ENCODE results near the gene STK40.

The STK40 gene

GRCh38 chr1:36369061-36369861, 16.5 kb downstream of the STK40 start:
- peak; percentile 80 for DNase-seq (ENCODE audit: low spot score)

GRCh38 chr1:36367798-36368197, 17.9 kb downstream of the STK40 start:
- DNase-seq (ENCODE audit: low spot score), result no peak

DNA sequence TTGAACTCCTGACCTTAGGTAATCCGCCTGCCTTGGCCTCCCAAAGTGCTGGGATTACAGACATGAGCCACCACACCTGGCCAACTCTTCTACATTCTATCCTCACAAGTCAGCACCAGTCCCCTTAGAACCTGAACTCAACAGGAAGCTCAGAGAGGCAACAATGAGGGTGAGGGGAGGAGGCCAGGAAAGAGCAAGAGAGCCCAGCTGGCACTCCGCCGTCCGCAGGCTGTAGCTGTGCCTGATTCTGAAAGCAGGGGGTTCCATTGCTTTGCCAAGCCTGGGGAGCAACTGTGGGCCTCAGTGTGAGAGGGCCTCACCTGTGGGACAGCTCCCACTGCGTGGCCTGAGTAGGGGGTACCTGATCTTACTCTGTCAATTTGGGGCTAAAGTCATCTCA, 18.7 kb downstream of the STK40 start:
- DNase-seq (ENCODE audit: low spot score), result no peak

- DNase-seq (ENCODE audit: low spot score), result no peak
These were observed 19.5 kb downstream of the STK40 start for GRCh38 chr1:36366091-36366661.

DNA sequence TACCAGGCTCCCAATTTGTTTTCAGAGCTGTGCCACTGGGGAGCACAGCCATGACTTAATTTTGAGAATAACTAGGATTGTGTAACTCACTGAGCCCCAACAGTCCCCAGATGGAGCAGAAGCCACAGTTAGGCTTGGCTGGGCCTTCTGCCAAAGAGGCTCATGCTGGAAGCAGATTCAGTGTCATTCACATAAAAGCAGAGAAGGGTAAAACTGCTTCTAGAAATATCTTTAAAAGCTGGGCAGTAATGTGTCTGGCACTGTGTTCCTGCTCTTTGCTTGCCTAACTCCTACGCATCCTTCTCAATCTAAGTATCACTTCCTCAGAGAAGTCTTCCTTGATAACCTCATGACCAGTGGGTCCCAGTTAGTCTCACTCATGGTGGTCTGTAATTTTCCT, 20.3 kb downstream of the STK40 start:
- DNase-seq (ENCODE audit: low spot score), result no peak

DNA sequence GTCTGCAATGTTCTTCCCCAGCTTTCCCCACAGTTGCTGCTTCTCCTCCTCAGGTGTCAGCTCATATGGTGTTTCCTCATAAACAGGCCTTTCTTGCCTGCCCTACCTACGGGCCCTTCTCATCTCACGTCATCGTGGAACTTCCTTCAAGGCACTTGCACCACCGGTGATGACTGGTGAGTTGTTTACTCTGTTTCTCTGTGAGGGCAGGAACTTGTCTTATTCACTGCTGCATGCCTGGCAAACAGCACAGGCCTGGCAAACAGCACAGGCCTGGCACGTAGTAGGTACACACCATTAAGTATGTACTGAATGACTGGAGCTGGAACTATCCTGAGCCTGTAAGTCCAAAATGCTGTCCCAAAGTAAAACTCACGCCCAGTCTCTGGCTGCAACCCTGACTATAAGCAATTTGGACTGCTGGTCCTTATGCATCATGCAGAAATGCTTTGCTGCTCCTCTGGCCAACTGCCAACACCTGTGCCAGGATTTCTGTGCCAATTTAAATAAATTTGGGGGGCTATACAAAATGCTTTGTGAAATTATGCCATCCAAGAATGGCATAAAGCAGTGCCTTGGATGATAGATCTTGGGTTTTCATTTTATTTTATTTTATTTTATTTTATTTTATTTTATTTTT, 25.7 kb downstream of the STK40 start:
- DNase-seq (ENCODE audit: low spot score), result no peak

GRCh38 chr1:36359383-36359782, 26.3 kb downstream of the STK40 start:
- DNase-seq (ENCODE audit: low spot score), result no peak

DNA sequence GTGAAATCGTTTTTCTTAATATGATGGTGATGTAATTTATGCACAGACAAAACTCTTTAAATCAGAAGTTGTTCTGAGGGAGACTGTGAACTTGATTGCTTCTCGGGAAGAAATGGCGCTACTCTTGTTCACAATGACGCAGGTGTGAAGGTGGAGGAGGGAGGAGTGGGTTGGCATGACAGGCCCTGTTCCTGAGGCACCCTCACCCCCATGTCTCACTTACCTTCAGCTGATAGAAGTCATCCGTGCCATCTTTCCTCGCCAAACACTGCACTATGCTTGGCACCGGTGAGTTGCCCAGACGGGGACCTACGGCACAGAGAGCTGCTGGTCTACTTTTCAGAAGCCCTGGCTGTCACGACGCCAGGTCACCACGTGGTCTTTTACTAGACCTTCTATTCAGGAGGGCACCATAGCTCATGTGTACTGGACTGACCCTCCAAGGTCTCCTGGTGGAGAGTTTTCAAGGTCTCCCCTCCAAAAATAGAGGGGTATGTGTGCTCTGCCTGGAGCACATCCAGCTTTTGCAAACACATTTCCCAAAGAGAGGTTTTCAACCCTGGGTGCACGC, 27.1 kb downstream of the STK40 start:
- no peak for DNase-seq (ENCODE audit: low spot score)

DNA sequence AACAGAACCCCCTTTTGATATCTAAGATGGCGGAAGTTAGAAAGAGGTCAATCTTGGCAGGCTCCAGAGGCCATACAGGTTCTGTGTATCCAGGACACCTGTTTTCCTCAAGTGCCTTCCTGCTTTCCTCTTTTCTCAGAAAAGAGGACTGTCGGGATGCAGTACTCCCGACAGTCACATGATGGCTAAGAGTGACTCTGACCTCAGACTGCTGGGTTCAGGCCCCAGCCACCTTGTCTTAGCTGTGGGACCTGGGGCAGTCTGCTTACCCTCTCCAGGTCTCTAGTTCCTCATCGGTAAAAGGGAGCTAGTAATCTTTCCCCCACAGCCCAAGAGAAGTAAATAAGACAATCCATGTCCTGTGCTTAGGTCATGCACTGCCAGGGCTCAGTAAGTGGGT, 29.9 kb downstream of the STK40 start:
- DNase-seq (ENCODE audit: low spot score), result no peak

- no peak for DNase-seq (ENCODE audit: low spot score)
These were observed 31.2 kb downstream of the STK40 start for GRCh38 chr1:36354486-36354885.

DNA sequence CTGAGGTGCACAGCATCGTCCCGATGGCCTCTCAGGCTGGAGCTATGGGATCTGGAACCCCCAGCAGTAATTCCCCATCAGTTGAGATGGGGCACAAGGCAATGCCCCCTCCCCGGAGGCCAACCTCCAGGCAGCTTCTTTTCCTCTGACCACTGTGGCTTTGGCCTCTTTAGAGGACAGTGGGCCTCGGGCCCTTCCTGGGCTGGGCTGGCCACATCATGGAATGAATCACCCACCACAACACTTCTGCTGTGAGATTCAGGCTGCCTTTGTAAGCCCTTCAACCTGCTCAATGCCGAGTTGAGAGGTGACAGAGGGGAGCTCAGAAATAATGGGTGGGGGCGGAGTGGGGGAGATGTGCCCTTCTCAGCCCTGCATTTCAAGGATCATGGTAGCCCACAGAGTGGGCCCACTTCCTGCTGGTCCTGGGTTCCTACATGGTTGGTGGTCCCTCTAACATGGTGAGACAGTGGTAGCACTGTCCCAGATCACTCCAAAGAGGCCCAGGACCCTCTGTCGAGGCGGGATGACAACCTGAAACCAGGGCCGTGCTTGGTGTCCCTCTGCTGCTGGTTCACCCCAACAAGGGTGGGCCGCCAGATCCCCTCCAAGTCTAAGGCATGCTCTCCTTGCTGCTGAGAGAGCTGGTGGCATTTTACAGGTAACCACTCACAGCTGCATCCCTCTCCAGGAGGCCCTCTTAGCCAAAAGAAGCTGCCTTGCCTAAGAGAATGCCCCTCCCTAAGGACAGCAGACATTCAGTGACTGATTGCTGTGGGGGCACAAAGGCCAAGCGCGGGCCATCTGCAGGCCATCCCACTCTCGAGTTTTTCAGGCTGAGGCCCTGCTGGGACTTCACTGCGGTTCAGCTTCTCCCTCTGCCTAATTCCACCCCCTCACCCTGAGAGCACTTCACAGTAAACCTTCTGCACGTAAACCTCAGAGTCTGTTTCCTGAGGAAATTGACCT, 32.5 kb downstream of the STK40 start:
- DNase-seq (ENCODE audit: low spot score), result no peak

DNA sequence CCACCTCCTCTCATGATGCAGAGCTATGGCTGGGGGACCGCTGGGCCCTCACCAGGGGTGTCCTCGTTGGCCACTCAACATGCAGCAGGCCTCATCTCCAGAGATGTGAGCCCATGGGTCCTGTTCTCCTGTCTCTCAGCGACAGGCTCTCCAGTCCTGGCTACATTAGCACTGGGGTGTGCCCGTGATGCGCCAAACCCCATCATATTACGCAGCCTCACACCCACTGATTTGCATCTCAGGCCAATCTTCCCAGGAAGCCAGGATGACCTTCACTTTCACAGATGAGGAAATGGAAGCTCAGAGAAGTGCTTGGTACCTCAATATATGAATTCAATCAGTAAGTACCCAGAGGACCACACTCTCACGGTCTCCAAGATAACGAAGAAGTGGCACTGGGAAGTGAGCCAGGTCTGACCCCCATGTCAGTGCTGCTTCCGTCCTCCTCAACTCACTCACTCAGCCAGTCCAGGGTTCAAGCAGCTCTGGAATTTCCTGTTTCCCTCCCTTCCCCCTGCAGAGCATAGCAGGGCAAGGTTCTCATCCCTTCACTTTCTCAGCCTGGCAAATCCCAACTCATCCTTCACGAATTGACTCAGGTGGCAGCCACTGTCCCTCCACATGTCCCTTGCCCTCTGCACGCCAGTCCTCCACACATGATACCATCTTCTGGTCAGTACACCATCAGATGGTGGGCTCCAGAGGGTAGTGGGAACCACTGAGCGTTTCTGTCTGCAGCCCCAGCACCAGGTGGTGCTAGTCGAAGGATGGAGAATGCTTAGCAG, 33.4 kb downstream of the STK40 start:
- DNase-seq (ENCODE audit: low spot score), result no peak

GRCh38 chr1:36351227-36351977, 34.3 kb downstream of the STK40 start:
- DNase-seq (ENCODE audit: low spot score), result no peak

GRCh38 chr1:36350659-36351226, 35.0 kb downstream of the STK40 start:
- DNase-seq (ENCODE audit: low spot score), result peak; percentile 58

DNA sequence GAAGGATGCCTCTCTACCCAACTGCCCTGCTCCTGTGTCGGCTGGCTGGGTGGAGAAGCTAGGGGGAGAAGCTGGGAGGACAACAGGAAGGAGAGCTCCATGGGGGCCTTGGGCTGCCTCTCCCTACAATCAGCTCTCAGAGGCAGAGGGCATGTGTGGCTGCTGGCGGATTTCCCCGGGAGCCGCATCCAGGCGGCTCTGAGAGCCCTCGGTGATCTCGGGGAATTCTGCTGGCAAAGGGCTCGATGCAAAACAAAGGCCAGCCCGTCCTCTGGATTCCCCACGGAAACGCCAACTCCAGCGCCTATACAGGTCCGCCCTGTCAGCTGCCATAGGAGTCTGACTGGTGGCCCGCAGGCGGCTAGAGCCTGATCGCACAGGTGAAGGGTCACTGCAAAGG, 35.9 kb downstream of the STK40 start:
- no peak for DNase-seq (ENCODE audit: low spot score)

DNA sequence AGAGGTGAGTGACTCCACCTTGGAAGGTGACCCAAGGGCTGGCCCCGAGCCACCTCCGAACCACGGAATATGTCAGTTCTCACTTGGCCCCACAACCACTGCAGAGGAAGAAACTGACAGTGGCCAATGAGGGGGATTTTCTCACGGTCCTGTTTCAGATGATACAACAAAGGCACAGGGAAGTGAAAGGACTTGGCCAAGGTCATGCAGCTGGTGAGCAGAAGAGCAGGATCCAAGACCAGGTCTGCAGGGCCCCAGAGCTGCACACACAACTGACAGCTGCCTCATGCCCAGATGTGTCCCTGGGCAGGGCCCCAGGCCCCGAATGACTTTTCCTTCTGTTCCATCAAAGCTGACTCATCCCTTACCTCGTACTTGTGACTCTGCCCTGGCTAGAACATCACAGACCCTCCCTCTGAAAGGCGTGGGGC, 36.5 kb downstream of the STK40 start:
- peak; percentile 15 for DNase-seq (ENCODE audit: low spot score)

- DNase-seq (ENCODE audit: low spot score), result no peak
These were observed 38.9 kb downstream of the STK40 start for GRCh38 chr1:36346741-36347370.

- DNase-seq (ENCODE audit: low spot score), result no peak
These were observed 40.4 kb downstream of the STK40 start for GRCh38 chr1:36345353-36345752.

- DNase-seq (ENCODE audit: low spot score), result no peak
These were observed 41.4 kb downstream of the STK40 start for GRCh38 chr1:36344395-36344680.
